Subcutaneous adipose tissue (tissue), 4 donors: ENCODE measurements around the gene CEP72. TPM values are rescaled to one million over a fixed set of nuclear protein-coding genes. Genes with fewer than 3 reads are reported as not detected.

Source experiments
- CTCF ChIP-seq: fragments of 450-650 bp; IDR thresholded peaks from one replicate; pipeline ENCODE4 v1.5.1; 2016; ENCODE audit warnings: low read depth, mild to moderate bottlenecking, control low read depth, antibody characterized with exemption, moderate library complexity
- total RNA-seq, 4 donors: library from RNA; depleted of rRNA; stranded (reverse); fragments of >200 nt; gene quantifications; one replicate each; pipeline ENCODE4 v1.1.0, GENCODE V29; 2016

Gene CEP72
- total RNA-seq, 4 donors from 2014 or later = 1.8 to 5.3 (median 2.9) TPM

- no peak for TF ChIP-seq CTCF
Measured at GRCh38 chr5:663436-664342, 51.5 kb downstream of the CEP72 start.

- no peak for TF ChIP-seq CTCF
Measured at GRCh38 chr5:664343-664993, 52.3 kb downstream of the CEP72 start.

- no peak for TF ChIP-seq CTCF
Measured at GRCh38 chr5:664994-665360, 52.8 kb downstream of the CEP72 start.

GRCh38 chr5:665541-665955, 53.4 kb downstream of the CEP72 start:
- TF ChIP-seq CTCF = no peak

- TF ChIP-seq CTCF = no peak
Measured at GRCh38 chr5:665956-666711, 54.0 kb downstream of the CEP72 start.

GRCh38 chr5:666816-667498, 54.8 kb downstream of the CEP72 start:
- no peak for TF ChIP-seq CTCF
